ENCODE measurements around the gene ZNF512B. TPM values are rescaled to one million over a fixed set of nuclear protein-coding genes. Genes with fewer than 3 reads are reported as not detected.
A peak's percentile ranks its signal among the peaks of the same experiment; 100 is the strongest.

Gene ZNF512B
- total RNA-seq, 1 donor, result 14.5 TPM

GRCh38 chr20:63926298-63926697, 43.4 kb downstream of the ZNF512B start:
- Histone ChIP-seq H3K79me2 (ENCODE audit: insufficient read depth, low read length) (peaks cover 87% of the 10 kb centered on the region), H3K36me3 (ENCODE audit: insufficient read depth, low read length) (peaks cover 34% of the 10 kb centered on the region), H3K4me3 (ENCODE audit: insufficient read depth, low read length) (no peak overlapping the region), H3K9me3 (ENCODE audit: low read depth, low read length) (no peaks in the 10 kb centered on the region), H3K27me3 (ENCODE audit: insufficient read depth, low read length) (no peaks in the 10 kb centered on the region), H3K27ac (ENCODE audit: low read depth, low read length) (no peak overlapping the region), H2AFZ (ENCODE audit: low read length) (no peak overlapping the region), H4K20me1 (ENCODE audit: insufficient read depth, low read length) (peaks cover 43% of the 10 kb centered on the region), H3K4me2 (ENCODE audit: insufficient read depth, low read length) (no peak overlapping the region), H3K4me1 (ENCODE audit: insufficient read depth, low read length) (no peaks in the 10 kb centered on the region)
- TF ChIP-seq CTCF (IDR thresholded peaks at IDR 0.05; ENCODE audit: extremely low read depth, low read depth, low read length), result no peak
- peak; percentile 45 for DNase-seq (ENCODE audit: insufficient read length, low spot score, missing footprints)

- no peak overlapping the region for H3K27ac ChIP-seq (ENCODE audit: low read depth, low read length)
- H3K36me3 ChIP-seq (ENCODE audit: insufficient read depth, low read length), result peaks cover 21% of the 10 kb centered on the region
- H3K9me3 ChIP-seq (ENCODE audit: low read depth, low read length), result no peaks in the 10 kb centered on the region
- H2AFZ ChIP-seq (ENCODE audit: low read length), result no peak overlapping the region
- no peak for TF ChIP-seq CTCF (IDR thresholded peaks at IDR 0.05; ENCODE audit: extremely low read depth, low read depth, low read length)
- H3K79me2 ChIP-seq (ENCODE audit: insufficient read depth, low read length), result peaks cover 89% of the 10 kb centered on the region
- H3K27me3 ChIP-seq (ENCODE audit: insufficient read depth, low read length), result no peaks in the 10 kb centered on the region
- H3K4me3 ChIP-seq (ENCODE audit: insufficient read depth, low read length), result no peak overlapping the region
- H4K20me1 ChIP-seq (ENCODE audit: insufficient read depth, low read length), result peaks cover 41% of the 10 kb centered on the region
- no peak for DNase-seq (ENCODE audit: insufficient read length, low spot score, missing footprints)
- no peak overlapping the region for H3K4me2 ChIP-seq (ENCODE audit: insufficient read depth, low read length)
- no peaks in the 10 kb centered on the region for H3K4me1 ChIP-seq (ENCODE audit: insufficient read depth, low read length)
These were observed 45.5 kb downstream of the ZNF512B start for GRCh38 chr20:63924241-63924640.

- no peaks in the 10 kb centered on the region for H3K4me1 ChIP-seq (ENCODE audit: insufficient read depth, low read length)
- no peak overlapping the region for H3K4me3 ChIP-seq (ENCODE audit: insufficient read depth, low read length)
- H2AFZ ChIP-seq (ENCODE audit: low read length), result no peak overlapping the region
- peaks cover 15% of the 10 kb centered on the region for H3K36me3 ChIP-seq (ENCODE audit: insufficient read depth, low read length)
- no peak overlapping the region for H3K27ac ChIP-seq (ENCODE audit: low read depth, low read length)
- H3K79me2 ChIP-seq (ENCODE audit: insufficient read depth, low read length), result peaks cover 90% of the 10 kb centered on the region
- no peak for TF ChIP-seq CTCF (IDR thresholded peaks at IDR 0.05; ENCODE audit: extremely low read depth, low read depth, low read length)
- no peaks in the 10 kb centered on the region for H3K27me3 ChIP-seq (ENCODE audit: insufficient read depth, low read length)
- H3K4me2 ChIP-seq (ENCODE audit: insufficient read depth, low read length), result no peak overlapping the region
- no peaks in the 10 kb centered on the region for H3K9me3 ChIP-seq (ENCODE audit: low read depth, low read length)
- H4K20me1 ChIP-seq (ENCODE audit: insufficient read depth, low read length), result peaks cover 43% of the 10 kb centered on the region
- DNase-seq (ENCODE audit: insufficient read length, low spot score, missing footprints), result no peak
These were observed 46.1 kb downstream of the ZNF512B start for GRCh38 chr20:63923651-63924050.

- Histone ChIP-seq H3K4me3 (ENCODE audit: insufficient read depth, low read length) (no peak overlapping the region), H3K36me3 (ENCODE audit: insufficient read depth, low read length) (peaks cover 2% of the 10 kb centered on the region), H3K79me2 (ENCODE audit: insufficient read depth, low read length) (peaks cover 90% of the 10 kb centered on the region), H4K20me1 (ENCODE audit: insufficient read depth, low read length) (peaks cover 38% of the 10 kb centered on the region), H3K4me1 (ENCODE audit: insufficient read depth, low read length) (no peaks in the 10 kb centered on the region), H3K4me2 (ENCODE audit: insufficient read depth, low read length) (no peak overlapping the region), H3K27me3 (ENCODE audit: insufficient read depth, low read length) (no peaks in the 10 kb centered on the region), H3K27ac (ENCODE audit: low read depth, low read length) (no peak overlapping the region), H2AFZ (ENCODE audit: low read length) (no peak overlapping the region), H3K9me3 (ENCODE audit: low read depth, low read length) (no peaks in the 10 kb centered on the region)
- peak; percentile 18 for DNase-seq (ENCODE audit: insufficient read length, low spot score, missing footprints)
- TF ChIP-seq CTCF (IDR thresholded peaks at IDR 0.05; ENCODE audit: extremely low read depth, low read depth, low read length), result no peak
These were observed 49.5 kb downstream of the ZNF512B start for GRCh38 chr20:63920226-63920625.
